Measurements from ENCODE around the gene RRAGD.

GRCh38 chr6:89415185-89415584, 3.1 kb upstream of the RRAGD start:
- TF ChIP-seq CTCF (IDR thresholded peaks at IDR 0.05) (no peak), POLR2AphosphoS5 (IDR thresholded peaks at IDR 0.05) (no peak), POLR2A (IDR thresholded peaks at IDR 0.05) (no peak)

Measured in prostate gland (tissue), 2 donors.